ENCODE data around the gene MARCHF5. TPM values are rescaled to one million over a fixed set of nuclear protein-coding genes. Genes with fewer than 3 reads are reported as not detected.
"Not testable (repeated sequence)": the region's sequence is repeated elsewhere in the genome, so short reads cannot be mapped to it uniquely, and the experiment has no call there.

MARCHF5 gene
- total and polyA plus RNA-seq, 10 of the 15 experiments (the other 5 are each of a cell fraction or from before 2014, with no cell fraction given): 4.8 to 46.8 (median 19.0) TPM

- DNase-seq (ENCODE audit: low read depth, low spot score); SMC1A ChIA-PET (ENCODE audit: uncharacterized antibody, unreplicated experiment); H4K20me1 ChIP-seq (ENCODE audit: control insufficient read depth, insufficient read depth); in situ Hi-C loops (cut with MboI); H3K79me2 ChIP-seq (ENCODE audit: control insufficient read depth, insufficient read depth, low read length); ATAC-seq; H3K4me3 ChIP-seq; H3K4me2 ChIP-seq (ENCODE audit: control insufficient read depth, insufficient read depth); intact Hi-C loops (cut with micrococcal nuclease; ENCODE audit: unreplicated experiment); H3K9me3 ChIP-seq (replicated peaks; ENCODE audit: control insufficient read depth, insufficient read depth, low read length); H3K27ac ChIP-seq (ENCODE audit: control insufficient read depth, insufficient read depth); FAIRE-seq; H3K4me1 ChIP-seq (ENCODE audit: control insufficient read depth, insufficient read depth, low read length); H3K9ac ChIP-seq (ENCODE audit: control insufficient read depth, insufficient read depth, low read length); POLR2A ChIA-PET; H3K27me3 ChIP-seq (replicated peaks in 1 of 2; ENCODE audit: control insufficient read depth in 2 of 2, insufficient read depth in 2 of 2, low read length in 1 of 2); RAD21 ChIA-PET (ENCODE audit: unreplicated experiment); H2AFZ ChIP-seq (ENCODE audit: control insufficient read depth, low read depth, low read length); H3K36me3 ChIP-seq (ENCODE audit: control insufficient read depth in 2 of 2, insufficient read depth in 2 of 2, low read length in 1 of 2); BruUV-seq (replicated peaks): not testable (repeated sequence)
- 41% methylated on average over 5 of the region's 5 CpGs for WGBS (ENCODE audit: insufficient coverage, insufficient replicate concordance, low lambda C conversion rate, missing lambda C conversion rate)
- CTCF ChIA-PET: interaction anchor here (0.7 kb wide), 1 partner anchor 176 kb away, joined by 3 read pairs; no protein-coding TSS in a partner anchor
Observed at GRCh38 chr10:92402234-92402633, 111.3 kb downstream of the MARCHF5 start.

Small RNAs within 50 kb of the gene (small RNA-seq; reads per million reads assigned to genes)
- not detected for gene RF00019
- not detected for gene RNY3P12

Other genes starting within 250 kb of the MARCHF5 start
- gene CPEB3, start 89 bp upstream of the MARCHF5 start, total RNA-seq (2014; rRNA removed): 1.2 and 1.3 TPM in 2 replicates
- gene CPEB3, start 89 bp upstream of the MARCHF5 start, total RNA-seq (2014; rRNA removed; fragmentation: Illumina TruSeq; extraction: Trizol): 1.3 TPM in 2 replicates
- 1.7 and 2.3 TPM in 2 replicates for gene CPEB3, start 89 bp upstream of the MARCHF5 start, total RNA-seq (2021)
- gene CPEB3, start 89 bp upstream of the MARCHF5 start, polyA plus RNA-seq (2011; rRNA removed): 1.9 and 2.3 TPM in 2 replicates
- gene CPEB3, start 89 bp upstream of the MARCHF5 start, polyA plus RNA-seq (2014; fragmentation: Illumina TruSeq; extraction: Trizol): 1.1 and 1.2 TPM in 2 replicates
- under 1 TPM; 0.50 to 0.53 TPM for gene CPEB3, start 89 bp upstream of the MARCHF5 start, polyA plus RNA-seq (2014; fragmentation: Nextera tagmentation; extraction: Ambion mirVana)
- 0.90 and 1.4 TPM in 2 replicates for gene CPEB3, start 89 bp upstream of the MARCHF5 start, polyA plus RNA-seq (2014; rRNA removed)
- gene CPEB3, start 89 bp upstream of the MARCHF5 start, polyA plus RNA-seq (2016; fragmentation: Nextera tagmentation; extraction: Ambion mirVana): 1 to 10 TPM in 1 of 2 experiments, under 1 TPM in 1; 0.66 to 1.5 TPM

Measured in GM12878 (cell line).